Inferior parietal cortex (tissue), 1 donor: ENCODE measurements around the gene GLIS2.

Experiments used
- DNase-seq: peaks from one replicate; pipeline ENCODE4 v3.0.0-alpha.2; 2016; ENCODE audit errors: extremely low spot score

GLIS2 gene

GRCh38 chr16:4297480-4297879, 18.4 kb upstream of the GLIS2 start:
- DNase-seq: no peak

GRCh38 chr16:4298761-4299522, 16.9 kb upstream of the GLIS2 start:
- DNase-seq: no peak

GRCh38 chr16:4301177-4301576, 14.7 kb upstream of the GLIS2 start:
- DNase-seq: no peak

GRCh38 chr16:4301968-4302367, 13.9 kb upstream of the GLIS2 start:
- DNase-seq: no peak

- no peak for DNase-seq
Measured at GRCh38 chr16:4303973-4304372, 11.9 kb upstream of the GLIS2 start.

- no peak for DNase-seq
Measured at GRCh38 chr16:4306470-4307214, 9.2 kb upstream of the GLIS2 start.

- peak; percentile 78 for DNase-seq
Measured at GRCh38 chr16:4307215-4308037, 8.4 kb upstream of the GLIS2 start.

- DNase-seq: no peak
Measured at GRCh38 chr16:4309102-4309832, 6.6 kb upstream of the GLIS2 start.

- DNase-seq: no peak
Measured at GRCh38 chr16:4309833-4310266, 6.0 kb upstream of the GLIS2 start.

GRCh38 chr16:4313563-4314531, 2.0 kb upstream of the GLIS2 start:
- no peak for DNase-seq

- DNase-seq: no peak
Measured at GRCh38 chr16:4314532-4315185, 1.2 kb upstream of the GLIS2 start.

- DNase-seq: no peak
Measured at GRCh38 chr16:4316108-4316863, 419 bp downstream of the GLIS2 start.

- DNase-seq: no peak
Measured at GRCh38 chr16:4316864-4317531, 1.1 kb downstream of the GLIS2 start.

GRCh38 chr16:4317532-4318450, 1.9 kb downstream of the GLIS2 start:
- no peak for DNase-seq

- no peak for DNase-seq
Measured at GRCh38 chr16:4318451-4318910, 2.6 kb downstream of the GLIS2 start.

- DNase-seq: no peak
Measured at GRCh38 chr16:4318967-4319366, 3.1 kb downstream of the GLIS2 start.
